CD4-positive, alpha-beta T cell (primary cell): ENCODE results near the gene FMNL2. TPM values are rescaled to one million over a fixed set of nuclear protein-coding genes. Genes with fewer than 3 reads are reported as not detected.

ENCODE experiments used
- ATAC-seq: fragments of 200-7000 bp; cut with Tn5 transposase; one replicate; pipeline ENCODE4 v1.10.0; 2022; ENCODE audit warnings: mild to moderate bottlenecking; ENCODE audit not compliant: poor library complexity
- CTCF ChIA-PET: fragments of 350-600 bp; sonication (Branson Sonifier 250); formaldehyde crosslinking; loops from one replicate; lab custom pipeline; 2021; ENCODE audit warnings: antibody characterized with exemption, inconsistent platforms; lab: Charles Lee
- POLR2A ChIA-PET: fragments of 350-600 bp; sonication (Branson Sonifier 250); formaldehyde crosslinking; loops from one replicate; lab custom pipeline; 2021; ENCODE audit warnings: antibody characterized with exemption, inconsistent platforms; lab: Charles Lee
- DNase-seq, 14 experiments: peaks; one replicate each; pipeline ENCODE4 v3.0.0-alpha.2; 2013 to 2020; ENCODE audit warnings: mixed read lengths in 2 of 14
- H3K27ac ChIP-seq, 2 donors: one replicate each; pipeline versions ENCODE4 v1.5.1 to v1.7.0; 2013; ENCODE audit warnings: low read length in 2 of 2, low read depth in 1 of 2, mild to moderate bottlenecking in 1 of 2
- H3K27me3 ChIP-seq, 2 experiments: 1 replicate in 1 of 2; 2 replicates in 1 of 2; pipeline versions ENCODE4 v1.6.1 to v1.7.0; 2013; ENCODE audit warnings: low read length in 2 of 2, control low read depth in 1 of 2, mild to moderate bottlenecking in 1 of 2, moderate library complexity in 1 of 2; ENCODE audit not compliant: insufficient read depth in 2 of 2, control insufficient read depth in 1 of 2
- H3K36me3 ChIP-seq: one replicate; pipeline ENCODE4 v1.6.1; 2013; ENCODE audit warnings: low read length, control low read depth; ENCODE audit not compliant: insufficient read depth
- H3K4me1 ChIP-seq: one replicate; pipeline ENCODE4 v1.6.1; 2013; ENCODE audit warnings: low read length, control low read depth; ENCODE audit not compliant: insufficient read depth
- H3K4me3 ChIP-seq: one replicate; pipeline ENCODE4 v1.5.1; 2013; ENCODE audit warnings: mild to moderate bottlenecking, low read length, moderate library complexity
- H3K9me3 ChIP-seq, 2 experiments: 1 replicate in 1 of 2; 2 replicates in 1 of 2; pipeline versions ENCODE4 v1.6.1 to v1.7.0; 2013; ENCODE audit warnings: low read length in 2 of 2, mild to moderate bottlenecking in 2 of 2, control low read depth in 1 of 2, moderate library complexity in 1 of 2; ENCODE audit not compliant: control insufficient read depth in 1 of 2, insufficient read depth in 1 of 2
- H3K27ac Mint-ChIP-seq: one replicate; pipeline ENCODE4 v1.8.0; 2020; ENCODE audit warnings: mixed read lengths
- H3K27me3 Mint-ChIP-seq: one replicate; pipeline ENCODE4 v1.8.0; 2021; ENCODE audit warnings: mixed read lengths
- H3K36me3 Mint-ChIP-seq: one replicate; pipeline ENCODE4 v1.8.0; 2021; ENCODE audit warnings: low read depth, mixed read lengths
- H3K4me1 Mint-ChIP-seq: one replicate; pipeline ENCODE4 v1.8.0; 2021; ENCODE audit warnings: low read depth, mixed read lengths
- H3K4me3 Mint-ChIP-seq: one replicate; pipeline ENCODE4 v1.8.0; 2020; ENCODE audit warnings: mild to moderate bottlenecking, mixed read lengths
- H3K9me3 Mint-ChIP-seq: one replicate; pipeline ENCODE4 v1.8.0; 2020; ENCODE audit warnings: mixed read lengths
- CTCF ChIP-seq: fragments of 200-600 bp; IDR thresholded peaks from one replicate; pipeline ENCODE4 v1.8.0; 2022; ENCODE audit warnings: antibody characterized with exemption, mild to moderate bottlenecking
- intact Hi-C, 2 experiments: fragments of 100-400 bp; cut with DNase I in 1 of 2; cut with micrococcal nuclease in 1 of 2; formaldehyde crosslinking; loops; one replicate each; pipeline versions ENCODE4 v1.15.1 to v1.9.0; 2023 to 2025; cut with DNase I, micrococcal nuclease
- total RNA-seq, 174 experiments: library from RNA in 2 of 174; stranded (reverse) in 2 of 174; gene quantifications; one replicate each; pipeline ENCODE4 v1.2.3 and lab custom pipeline; 2021 to 2026

Gene FMNL2
- total RNA-seq, 2 experiments from 2014 or later, result 0.30 to 0.31 TPM

- Mint-ChIP-seq H3K27me3 (peaks cover 9% of the 10 kb centered on the region), H3K9me3 (no peaks in the 10 kb centered on the region), H3K4me1 (no peaks in the 10 kb centered on the region), H3K27ac (no peak overlapping the region), H3K36me3 (no peaks in the 10 kb centered on the region), H3K4me3 (no peak overlapping the region)
- ChIA-PET POLR2A (interaction anchor here (0.7 kb wide), 1 partner anchor 323 kb away, joined by 4 read pairs; no protein-coding TSS in a partner anchor), CTCF (no interaction called here)
- no peak for TF ChIP-seq CTCF
- no peaks in the 10 kb centered on the region for H3K27me3 ChIP-seq
- H3K27ac ChIP-seq, result no peak overlapping the region
- no peaks in the 10 kb centered on the region for H3K36me3 ChIP-seq
- intact Hi-C loops, result no loop called here
- no peak for DNase-seq
- no peaks in the 10 kb centered on the region for H3K4me1 ChIP-seq
- no peak overlapping the region for H3K4me3 ChIP-seq
- ATAC-seq, result no peak
- no peaks in the 10 kb centered on the region for H3K9me3 ChIP-seq
These were observed 12.1 kb downstream of the FMNL2 start for GRCh38 chr2:152347076-152347475.

DNA sequence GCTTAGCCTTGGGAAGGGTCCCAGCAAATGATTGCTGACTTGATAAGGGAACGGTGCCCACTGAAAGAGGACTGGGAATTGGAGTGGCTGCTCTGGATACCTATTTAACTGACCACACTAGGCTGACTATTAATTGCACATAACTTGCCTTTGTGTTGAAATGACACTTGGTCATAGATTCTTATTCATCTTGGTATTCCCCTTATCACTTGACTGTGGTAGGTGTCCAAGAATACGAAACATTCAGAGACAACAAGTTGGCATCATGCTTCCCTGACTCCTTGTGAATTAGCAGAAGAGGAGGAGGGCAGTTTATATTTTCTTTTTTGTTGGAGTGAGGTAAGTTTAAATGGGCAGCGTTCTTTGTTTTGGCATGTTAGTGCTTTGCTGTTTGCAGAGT is 13.4 kb downstream of the FMNL2 start:
- intact Hi-C loops, result no loop called here
- ATAC-seq (no peak), DNase-seq (no peak)
- TF ChIP-seq CTCF, result no peak
- POLR2A ChIA-PET, result no interaction called here
- Histone ChIP-seq H3K27ac (no peak overlapping the region), H3K9me3 (no peaks in the 10 kb centered on the region), H3K36me3 (no peaks in the 10 kb centered on the region), H3K4me3 (no peak overlapping the region), H3K4me1 (no peaks in the 10 kb centered on the region), H3K27me3 (no peaks in the 10 kb centered on the region)
- Mint-ChIP-seq H3K4me3 (no peak overlapping the region), H3K4me1 (no peaks in the 10 kb centered on the region), H3K9me3 (no peaks in the 10 kb centered on the region), H3K27me3 (no peaks in the 10 kb centered on the region), H3K36me3 (no peaks in the 10 kb centered on the region), H3K27ac (no peak overlapping the region)
- CTCF ChIA-PET, result no interaction called here

DNA sequence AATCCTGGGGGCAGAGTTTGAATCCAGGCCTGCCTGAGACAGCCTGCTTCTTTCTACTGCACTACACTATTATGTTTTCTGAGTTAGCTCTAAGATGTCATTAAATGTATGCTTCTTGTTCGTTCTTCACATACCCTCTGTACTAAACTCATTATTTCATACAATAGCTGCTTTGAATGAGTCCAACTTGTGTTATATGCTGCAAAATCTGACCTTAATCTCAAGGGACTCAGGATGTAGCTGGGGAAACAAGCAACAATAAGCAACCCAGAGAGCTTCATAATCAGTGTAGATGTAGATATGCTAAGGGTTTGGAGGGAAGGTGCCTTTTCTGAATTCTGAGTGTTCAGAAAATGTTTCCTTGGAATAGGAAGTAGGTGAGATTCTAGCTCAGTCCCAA is 14.4 kb downstream of the FMNL2 start:
- H3K9me3 Mint-ChIP-seq, result no peaks in the 10 kb centered on the region
- H3K4me3 Mint-ChIP-seq, result no peak overlapping the region
- H3K4me1 ChIP-seq, result no peaks in the 10 kb centered on the region
- H3K4me3 ChIP-seq, result no peak overlapping the region
- H3K27ac ChIP-seq, result no peak overlapping the region
- DNase-seq, result no peak
- POLR2A ChIA-PET, result no interaction called here
- no peaks in the 10 kb centered on the region for H3K27me3 ChIP-seq
- no peaks in the 10 kb centered on the region for H3K4me1 Mint-ChIP-seq
- H3K27me3 Mint-ChIP-seq, result no peaks in the 10 kb centered on the region
- no peak overlapping the region for H3K27ac Mint-ChIP-seq
- H3K36me3 ChIP-seq, result no peaks in the 10 kb centered on the region
- ATAC-seq, result no peak
- intact Hi-C loops, result no loop called here
- no peaks in the 10 kb centered on the region for H3K36me3 Mint-ChIP-seq
- H3K9me3 ChIP-seq, result no peaks in the 10 kb centered on the region
- no peak for TF ChIP-seq CTCF
- CTCF ChIA-PET, result no interaction called here
